ENCODE measurements around the gene MAP4K3.

Gene MAP4K3

GRCh38 chr2:39320162-39320561 lies 116.9 kb downstream of the MAP4K3 start (continued):
- TF ChIP-seq, protein P1, sequence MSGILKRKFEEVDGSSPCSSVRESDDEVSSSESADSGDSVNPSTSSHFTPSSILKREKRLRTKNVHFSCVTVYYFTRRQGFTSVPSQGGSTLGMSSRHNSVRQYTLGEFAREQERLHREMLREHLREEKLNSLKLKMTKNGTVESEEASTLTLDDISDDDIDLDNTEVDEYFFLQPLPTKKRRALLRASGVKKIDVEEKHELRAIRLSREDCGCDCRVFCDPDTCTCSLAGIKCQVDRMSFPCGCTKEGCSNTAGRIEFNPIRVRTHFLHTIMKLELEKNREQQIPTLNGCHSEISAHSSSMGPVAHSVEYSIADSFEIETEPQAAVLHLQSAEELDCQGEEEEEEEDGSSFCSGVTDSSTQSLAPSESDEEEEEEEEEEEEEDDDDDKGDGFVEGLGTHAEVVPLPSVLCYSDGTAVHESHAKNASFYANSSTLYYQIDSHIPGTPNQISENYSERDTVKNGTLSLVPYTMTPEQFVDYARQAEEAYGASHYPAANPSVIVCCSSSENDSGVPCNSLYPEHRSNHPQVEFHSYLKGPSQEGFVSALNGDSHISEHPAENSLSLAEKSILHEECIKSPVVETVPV (CRISPR knock-in tag; IDR thresholded peaks at IDR 0.05): no peak

DNA sequence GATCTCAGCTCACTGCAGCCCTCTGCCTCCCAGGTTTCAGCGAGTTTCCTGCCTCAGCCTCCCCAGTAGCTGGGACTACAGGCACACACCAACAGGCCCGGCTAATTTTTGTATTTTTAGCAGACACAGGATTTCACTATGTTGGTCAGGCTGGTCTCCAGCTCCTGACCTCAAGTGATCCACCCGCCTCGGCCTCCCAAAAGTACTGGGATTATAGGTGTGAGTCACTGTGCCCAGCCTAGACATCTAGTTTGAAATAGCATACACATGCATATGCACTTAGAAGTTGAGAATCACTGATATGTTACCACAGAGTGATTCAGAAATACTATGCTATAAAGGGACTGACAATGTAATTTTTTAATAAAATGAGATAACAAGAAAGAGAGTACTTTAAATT lies 123.5 kb downstream of the MAP4K3 start:
- no peak for ATAC-seq
- TF ChIP-seq RARB (CRISPR knock-in tag; IDR thresholded peaks at IDR 0.05) (no peak), ZC3H10 (CRISPR knock-in tag; IDR thresholded peaks at IDR 0.05) (no peak), ZNF565 (CRISPR knock-in tag; conservative IDR thresholded peaks at IDR 0.05; ENCODE audit: low read depth) (no peak), BACH2 (CRISPR knock-in tag; IDR thresholded peaks at IDR 0.05; ENCODE audit: borderline replicate concordance) (no peak), CSDC2 (CRISPR knock-in tag; IDR thresholded peaks at IDR 0.05) (no peak), TCF4 (CRISPR knock-in tag; IDR thresholded peaks at IDR 0.05; ENCODE audit: borderline replicate concordance) (no peak), ESRRG (CRISPR knock-in tag; IDR thresholded peaks at IDR 0.05) (no peak), TOX (CRISPR knock-in tag; IDR thresholded peaks at IDR 0.05; ENCODE audit: borderline replicate concordance) (no peak), PATZ1 (CRISPR knock-in tag; IDR thresholded peaks at IDR 0.05; ENCODE audit: borderline replicate concordance) (no peak), ARNTL (CRISPR knock-in tag; IDR thresholded peaks at IDR 0.05; ENCODE audit: borderline replicate concordance, low read depth) (no peak), GLIS3 (CRISPR knock-in tag; IDR thresholded peaks at IDR 0.05) (no peak), ZNF8 (CRISPR knock-in tag; IDR thresholded peaks at IDR 0.05) (no peak), OSR1 (CRISPR knock-in tag; IDR thresholded peaks at IDR 0.05) (no peak), ZFP3 (CRISPR knock-in tag; IDR thresholded peaks at IDR 0.05) (no peak), PPARA (CRISPR knock-in tag; IDR thresholded peaks at IDR 0.05; ENCODE audit: borderline replicate concordance) (no peak)
- TF ChIP-seq, protein P2, sequence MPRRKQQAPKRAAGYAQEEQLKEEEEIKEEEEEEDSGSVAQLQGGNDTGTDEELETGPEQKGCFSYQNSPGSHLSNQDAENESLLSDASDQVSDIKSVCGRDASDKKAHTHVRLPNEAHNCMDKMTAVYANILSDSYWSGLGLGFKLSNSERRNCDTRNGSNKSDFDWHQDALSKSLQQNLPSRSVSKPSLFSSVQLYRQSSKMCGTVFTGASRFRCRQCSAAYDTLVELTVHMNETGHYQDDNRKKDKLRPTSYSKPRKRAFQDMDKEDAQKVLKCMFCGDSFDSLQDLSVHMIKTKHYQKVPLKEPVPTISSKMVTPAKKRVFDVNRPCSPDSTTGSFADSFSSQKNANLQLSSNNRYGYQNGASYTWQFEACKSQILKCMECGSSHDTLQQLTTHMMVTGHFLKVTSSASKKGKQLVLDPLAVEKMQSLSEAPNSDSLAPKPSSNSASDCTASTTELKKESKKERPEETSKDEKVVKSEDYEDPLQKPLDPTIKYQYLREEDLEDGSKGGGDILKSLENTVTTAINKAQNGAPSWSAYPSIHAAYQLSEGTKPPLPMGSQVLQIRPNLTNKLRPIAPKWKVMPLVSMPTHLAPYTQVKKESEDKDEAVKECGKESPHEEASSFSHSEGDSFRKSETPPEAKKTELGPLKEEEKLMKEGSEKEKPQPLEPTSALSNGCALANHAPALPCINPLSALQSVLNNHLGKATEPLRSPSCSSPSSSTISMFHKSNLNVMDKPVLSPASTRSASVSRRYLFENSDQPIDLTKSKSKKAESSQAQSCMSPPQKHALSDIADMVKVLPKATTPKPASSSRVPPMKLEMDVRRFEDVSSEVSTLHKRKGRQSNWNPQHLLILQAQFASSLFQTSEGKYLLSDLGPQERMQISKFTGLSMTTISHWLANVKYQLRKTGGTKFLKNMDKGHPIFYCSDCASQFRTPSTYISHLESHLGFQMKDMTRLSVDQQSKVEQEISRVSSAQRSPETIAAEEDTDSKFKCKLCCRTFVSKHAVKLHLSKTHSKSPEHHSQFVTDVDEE (CRISPR knock-in tag; IDR thresholded peaks at IDR 0.05): no peak
- TF ChIP-seq, protein P1 (CRISPR knock-in tag; IDR thresholded peaks at IDR 0.05): no peak
- TF ChIP-seq, protein P3, sequence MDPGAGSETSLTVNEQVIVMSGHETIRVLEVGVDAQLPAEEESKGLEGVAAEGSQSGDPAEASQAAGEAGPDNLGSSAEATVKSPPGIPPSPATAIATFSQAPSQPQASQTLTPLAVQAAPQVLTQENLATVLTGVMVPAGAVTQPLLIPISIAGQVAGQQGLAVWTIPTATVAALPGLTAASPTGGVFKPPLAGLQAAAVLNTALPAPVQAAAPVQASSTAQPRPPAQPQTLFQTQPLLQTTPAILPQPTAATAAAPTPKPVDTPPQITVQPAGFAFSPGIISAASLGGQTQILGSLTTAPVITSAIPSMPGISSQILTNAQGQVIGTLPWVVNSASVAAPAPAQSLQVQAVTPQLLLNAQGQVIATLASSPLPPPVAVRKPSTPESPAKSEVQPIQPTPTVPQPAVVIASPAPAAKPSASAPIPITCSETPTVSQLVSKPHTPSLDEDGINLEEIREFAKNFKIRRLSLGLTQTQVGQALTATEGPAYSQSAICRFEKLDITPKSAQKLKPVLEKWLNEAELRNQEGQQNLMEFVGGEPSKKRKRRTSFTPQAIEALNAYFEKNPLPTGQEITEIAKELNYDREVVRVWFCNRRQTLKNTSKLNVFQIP (CRISPR knock-in tag; IDR thresholded peaks at IDR 0.05; ENCODE audit: borderline replicate concordance, low read depth): no peak
- TF ChIP-seq, protein P4, sequence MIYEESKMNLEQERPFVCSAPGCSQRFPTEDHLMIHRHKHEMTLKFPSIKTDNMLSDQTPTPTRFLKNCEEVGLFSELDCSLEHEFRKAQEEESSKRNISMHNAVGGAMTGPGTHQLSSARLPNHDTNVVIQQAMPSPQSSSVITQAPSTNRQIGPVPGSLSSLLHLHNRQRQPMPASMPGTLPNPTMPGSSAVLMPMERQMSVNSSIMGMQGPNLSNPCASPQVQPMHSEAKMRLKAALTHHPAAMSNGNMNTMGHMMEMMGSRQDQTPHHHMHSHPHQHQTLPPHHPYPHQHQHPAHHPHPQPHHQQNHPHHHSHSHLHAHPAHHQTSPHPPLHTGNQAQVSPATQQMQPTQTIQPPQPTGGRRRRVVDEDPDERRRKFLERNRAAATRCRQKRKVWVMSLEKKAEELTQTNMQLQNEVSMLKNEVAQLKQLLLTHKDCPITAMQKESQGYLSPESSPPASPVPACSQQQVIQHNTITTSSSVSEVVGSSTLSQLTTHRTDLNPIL (CRISPR knock-in tag; IDR thresholded peaks at IDR 0.05; ENCODE audit: low read depth): no peak

GRCh38 chr2:39311469-39311868 lies 125.6 kb downstream of the MAP4K3 start:
- TF ChIP-seq, protein P3 (CRISPR knock-in tag; IDR thresholded peaks at IDR 0.05; ENCODE audit: borderline replicate concordance, low read depth): no peak
- TF ChIP-seq, protein P4 (CRISPR knock-in tag; IDR thresholded peaks at IDR 0.05; ENCODE audit: low read depth): no peak
- TF ChIP-seq OSR1 (CRISPR knock-in tag; IDR thresholded peaks at IDR 0.05): no peak
- no peak for TF ChIP-seq PATZ1 (CRISPR knock-in tag; IDR thresholded peaks at IDR 0.05; ENCODE audit: borderline replicate concordance)
- no peak for TF ChIP-seq RARB (CRISPR knock-in tag; IDR thresholded peaks at IDR 0.05)
- no peak for TF ChIP-seq TCF4 (CRISPR knock-in tag; IDR thresholded peaks at IDR 0.05; ENCODE audit: borderline replicate concordance)
- TF ChIP-seq CSDC2 (CRISPR knock-in tag; IDR thresholded peaks at IDR 0.05): no peak
- ATAC-seq: no peak
